ENCODE measurements around the gene LACC1. TPM values are rescaled to one million over a fixed set of nuclear protein-coding genes. Genes with fewer than 3 reads are reported as not detected.

The LACC1 gene
- total RNA-seq, 3 donors from 2014 or later: 10.1 to 17.3 (median 13.2) TPM

GRCh38 chr13:43939086-43939485 lies 59.4 kb downstream of the LACC1 start:
- H3K4me3 ChIP-seq: no peak overlapping the region
- H3K36me3 ChIP-seq (ENCODE audit: low read depth): no peaks in the 10 kb centered on the region
- ATAC-seq (peak; percentile 96), DNase-seq (peak in 2 of 3 donors; percentile 22)
- no peaks in the 10 kb centered on the region for H3K9me3 ChIP-seq
- no peak for TF ChIP-seq CTCF (IDR thresholded peaks at IDR 0.05)
- H3K4me1 ChIP-seq (ENCODE audit: low read depth): no peaks in the 10 kb centered on the region
- intact Hi-C loops (cut with DNase I, micrococcal nuclease): no loop called here

- no peaks in the 10 kb centered on the region for H3K4me1 ChIP-seq (ENCODE audit: low read depth)
- no peaks in the 10 kb centered on the region for H3K36me3 ChIP-seq (ENCODE audit: low read depth)
- DNase-seq (no peak), ATAC-seq (no peak)
- intact Hi-C loops (cut with DNase I, micrococcal nuclease): no loop called here
- H3K4me3 ChIP-seq: no peak overlapping the region
- H3K9me3 ChIP-seq: no peaks in the 10 kb centered on the region
- no peak for TF ChIP-seq CTCF (IDR thresholded peaks at IDR 0.05)
Observed at GRCh38 chr13:43942286-43942685, 62.6 kb downstream of the LACC1 start.

Other genes with a start within 250 kb of the LACC1 start
- 1 to 10 TPM in 2 of 3 donors, under 1 TPM in 1; 0.35 to 9.8 (median 1.2) TPM for gene ENOX1, start 92.9 kb upstream of the LACC1 start, total RNA-seq
- gene CCDC122, start 164 bp upstream of the LACC1 start, total RNA-seq: 10 to 100 TPM in 2 of 3 donors, 1 to 10 TPM in 1; 8.0 to 17.1 (median 10.9) TPM

Data from mucosa of descending colon (tissue), 3 donors.